B cell (primary cell): Measurements from ENCODE around the gene ERMARD. TPM values are rescaled to one million over a fixed set of nuclear protein-coding genes. Genes with fewer than 3 reads are reported as not detected.

Source experiments
- ATAC-seq: fragments of 200-7000 bp; cut with Tn5 transposase; one replicate; pipeline ENCODE4 v1.10.0; 2021; ENCODE audit warnings: low read depth, mild to moderate bottlenecking, moderate number of reproducible peaks, moderate library complexity
- CTCF ChIA-PET: fragments of 350-600 bp; sonication (Branson Sonifier 250); formaldehyde crosslinking; loops from one replicate; lab custom pipeline; 2021; ENCODE audit warnings: antibody characterized with exemption, inconsistent platforms; lab: Charles Lee
- POLR2A ChIA-PET: fragments of 350-600 bp; sonication (Branson Sonifier 250); formaldehyde crosslinking; loops from one replicate; lab custom pipeline; 2021; ENCODE audit warnings: antibody characterized with exemption; lab: Charles Lee
- DNase-seq: peaks from one replicate; pipeline ENCODE4 v3.0.0; 2013
- H2AFZ ChIP-seq: 2 replicates; pipeline ENCODE4 v1.6.1; 2012; ENCODE audit warnings: mild to moderate bottlenecking, low read depth, low read length; ENCODE audit not compliant: insufficient read depth, poor library complexity, severe bottlenecking
- H3K27ac ChIP-seq, 2 donors: 1 replicate in 1 of 2; 2 replicates in 1 of 2; pipeline ENCODE4 v1.5.1; 2012 to 2013; ENCODE audit warnings: low read length in 2 of 2, mild to moderate bottlenecking in 2 of 2, moderate library complexity in 1 of 2
- H3K27me3 ChIP-seq, 4 experiments: fragments of 200-600 bp in 1 of 4; sonication (generic) in 1 of 4; replicated peaks in 1 of 4; 1 replicate in 2 of 4; 2 replicates in 2 of 4; pipeline versions ENCODE4 v1.6.1 to v1.7.0; 2013 to 2016; ENCODE audit warnings: low read length in 3 of 4, mild to moderate bottlenecking in 2 of 4, mixed read lengths in 1 of 4, moderate library complexity in 1 of 4; ENCODE audit not compliant: insufficient read depth in 4 of 4, control insufficient read depth in 3 of 4; ENCODE audit errors: control extremely low read depth in 1 of 4
- H3K36me3 ChIP-seq, 2 experiments: replicated peaks in 1 of 2; 1 replicate in 1 of 2; 2 replicates in 1 of 2; pipeline versions ENCODE4 v1.6.1 to v1.7.1; 2013; ENCODE audit warnings: low read length in 1 of 2; ENCODE audit not compliant: insufficient read depth in 2 of 2, control insufficient read depth in 1 of 2; ENCODE audit errors: control extremely low read depth in 1 of 2, extremely low read depth in 1 of 2
- H3K4me1 ChIP-seq, 2 donors: fragments of 200-600 bp in 1 of 2; sonication (generic) in 1 of 2; 1 replicate in 1 of 2; 2 replicates in 1 of 2; pipeline versions ENCODE4 v1.5.1 to v1.6.1; 2013 to 2017; ENCODE audit warnings: low read length in 2 of 2; ENCODE audit not compliant: control insufficient read depth in 2 of 2, insufficient read depth in 2 of 2
- H3K4me2 ChIP-seq: replicated peaks from 2 replicates; pipeline ENCODE3; 2012; ENCODE audit warnings: mild to moderate bottlenecking, low read depth, low read length; ENCODE audit not compliant: poor library complexity, severe bottlenecking
- H3K4me3 ChIP-seq, 5 experiments: fragments of 200-600 bp in 1 of 5; sonication (generic) in 1 of 5; 1 replicate in 3 of 5; 2 replicates in 2 of 5; pipeline versions ENCODE4 v1.5.1 to v1.7.0; 2011 to 2016; ENCODE audit warnings: low read length in 4 of 5, mild to moderate bottlenecking in 4 of 5, low read depth in 2 of 5, control low read depth in 1 of 5, moderate library complexity in 1 of 5; ENCODE audit not compliant: insufficient read depth in 1 of 5; ENCODE audit errors: control extremely low read depth in 1 of 5, extremely low read depth in 1 of 5
- H3K79me2 ChIP-seq: fragments of 200-600 bp; sonication (generic); one replicate; pipeline ENCODE4 v1.6.0; 2016; ENCODE audit warnings: low read length; ENCODE audit not compliant: control insufficient read depth, insufficient read depth
- H3K9ac ChIP-seq: fragments of 200-600 bp; sonication (generic); 2 replicates; pipeline ENCODE4 v1.6.1; 2017; ENCODE audit warnings: mild to moderate bottlenecking, low read length, moderate library complexity
- H3K9me3 ChIP-seq, 3 donors: one replicate each; pipeline versions ENCODE4 v1.6.1 to v1.7.1; 2013; ENCODE audit warnings: low read length in 2 of 3; ENCODE audit not compliant: control insufficient read depth in 2 of 3, insufficient read depth in 1 of 3; ENCODE audit errors: control extremely low read depth in 1 of 3
- H4K20me1 ChIP-seq: 2 replicates; pipeline ENCODE4 v1.6.0; 2012; ENCODE audit warnings: mild to moderate bottlenecking, low read length; ENCODE audit not compliant: insufficient read depth, control insufficient read depth, poor library complexity, severe bottlenecking
- H3K27ac Mint-ChIP-seq: one replicate; pipeline ENCODE4 v1.8.0; 2021; ENCODE audit warnings: mixed read lengths
- H3K27me3 Mint-ChIP-seq: one replicate; pipeline ENCODE4 v1.8.0; 2021; ENCODE audit warnings: mixed read lengths
- H3K4me1 Mint-ChIP-seq: one replicate; pipeline ENCODE4 v1.8.0; 2021; ENCODE audit warnings: mixed read lengths
- H3K4me3 Mint-ChIP-seq: one replicate; pipeline ENCODE4 v1.8.0; 2021; ENCODE audit warnings: mixed read lengths
- H3K9me3 Mint-ChIP-seq: one replicate; pipeline ENCODE4 v1.8.0; 2022; ENCODE audit warnings: mixed read lengths; ENCODE audit not compliant: insufficient read depth
- CTCF ChIP-seq: fragments of 200-600 bp; IDR thresholded peaks from one replicate; pipeline ENCODE4 v1.8.0; 2022; ENCODE audit warnings: antibody characterized with exemption, mild to moderate bottlenecking
- EZH2 ChIP-seq: IDR thresholded peaks from 2 replicates; pipeline ENCODE4 v1.6.1; 2012; ENCODE audit warnings: borderline replicate concordance, low read depth, mild to moderate bottlenecking, moderate library complexity, low read length; ENCODE audit not compliant: insufficient read depth, poor library complexity, severe bottlenecking
- WGBS: methylation state at CpG from one replicate; pipeline ENCODE4 v1.1.5; 2013; ENCODE audit warnings: missing lambda C conversion rate; ENCODE audit not compliant: insufficient coverage; 5-methylcytosine and 5-hydroxymethylcytosine counted together
- intact Hi-C: fragments of 100-400 bp; cut with micrococcal nuclease; formaldehyde crosslinking; loops from one replicate; pipeline ENCODE4 v1.10.0; 2022
- polyA plus RNA-seq: library from polyadenylated mRNA; depleted of rRNA; stranded (reverse); fragments of >200 nt; gene quantifications from 2 replicates; pipeline ENCODE4 v1.2.3, GENCODE V29; 2012
- total RNA-seq, 2 donors: library from RNA; stranded (reverse); fragments of 120-200 nt in 1 of 2; gene quantifications; 1 replicate in 1 of 2; 2 replicates in 1 of 2; pipeline versions ENCODE4 v1.2.3 to v1.2.4, GENCODE V29; 2013 to 2022

Gene ERMARD
- total and polyA plus RNA-seq, 2 donors (not counting 1 experiment from before 2014, with no cell fraction given): 42.8 to 65.1 TPM

- no peak overlapping the region for H3K4me2 ChIP-seq
- ChIA-PET POLR2A (no interaction called here), CTCF (interaction anchor here (0.9 kb wide), 1 partner anchor 840 kb away, joined by 5 read pairs; the partner anchor contains the start of gene TBP)
- H3K4me3 ChIP-seq: no peak overlapping the region
- no peak overlapping the region for H3K27ac ChIP-seq
- no peak overlapping the region for H2AFZ ChIP-seq
- no peak overlapping the region for H3K4me3 Mint-ChIP-seq
- H4K20me1 ChIP-seq: no peaks in the 10 kb centered on the region
- WGBS: 100% methylated on average over 2 of the region's 2 CpGs
- no peaks in the 10 kb centered on the region for H3K9me3 ChIP-seq
- H3K27ac Mint-ChIP-seq: no peak overlapping the region
- H3K9ac ChIP-seq: no peak overlapping the region
- peaks cover 0 to 2% of the 10 kb centered on the region in 2 donors for H3K4me1 ChIP-seq
- peaks cover 68% of the 10 kb centered on the region for H3K79me2 ChIP-seq
- H3K27me3 Mint-ChIP-seq: no peaks in the 10 kb centered on the region
- H3K9me3 Mint-ChIP-seq: no peaks in the 10 kb centered on the region
- intact Hi-C loops: no loop called here
- TF ChIP-seq EZH2: no peak
- DNase-seq (no peak), ATAC-seq (no peak)
- H3K4me1 Mint-ChIP-seq: peaks cover 8% of the 10 kb centered on the region
- peaks cover 12 to 52% of the 10 kb centered on the region in 2 experiments for H3K36me3 ChIP-seq
- H3K27me3 ChIP-seq: no peaks in the 10 kb centered on the region
These were observed 37.2 kb upstream of the ERMARD start for GRCh38 chr6:169714178-169714577.

DNA sequence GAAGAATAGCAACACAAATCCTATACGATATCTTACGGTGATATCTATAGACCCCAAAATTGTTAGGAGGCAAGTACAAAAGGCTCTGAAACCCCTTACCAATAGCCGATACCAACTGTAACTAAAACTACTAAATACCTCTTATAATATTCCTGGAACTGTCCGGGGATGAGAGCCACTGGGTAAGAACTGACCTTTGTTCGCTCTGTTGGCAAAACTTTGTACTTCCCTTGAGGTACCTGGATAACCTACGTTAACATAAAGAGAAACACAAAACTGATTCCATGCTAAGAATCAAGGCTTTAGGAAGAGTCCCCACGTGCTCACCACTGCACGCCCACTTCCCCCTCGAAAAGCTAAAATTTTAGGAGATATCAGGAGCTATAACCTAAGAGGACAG is 36.8 kb upstream of the ERMARD start:
- no peaks in the 10 kb centered on the region for H3K9me3 Mint-ChIP-seq
- H3K4me1 ChIP-seq: no peaks in the 10 kb centered on the region
- H3K9me3 ChIP-seq: no peaks in the 10 kb centered on the region
- ATAC-seq: no peak
- WGBS: 100% methylated on average over 6 of the region's 9 CpGs
- H3K4me1 Mint-ChIP-seq: peaks cover 8% of the 10 kb centered on the region
- H3K9ac ChIP-seq: no peak overlapping the region
- no peak overlapping the region for H3K4me2 ChIP-seq
- H3K79me2 ChIP-seq: peaks cover 72% of the 10 kb centered on the region
- H3K4me3 ChIP-seq: no peak overlapping the region
- DNase-seq: no peak
- POLR2A ChIA-PET: no interaction called here
- H3K4me3 Mint-ChIP-seq: no peak overlapping the region
- no peaks in the 10 kb centered on the region for H3K27me3 Mint-ChIP-seq
- intact Hi-C loops: no loop called here
- H4K20me1 ChIP-seq: no peaks in the 10 kb centered on the region
- no peaks in the 10 kb centered on the region for H3K27me3 ChIP-seq
- H3K27ac ChIP-seq: no peak overlapping the region
- peaks cover 12 to 52% of the 10 kb centered on the region in 2 experiments for H3K36me3 ChIP-seq
- no peak overlapping the region for H2AFZ ChIP-seq
- H3K27ac Mint-ChIP-seq: no peak overlapping the region
- TF ChIP-seq EZH2 (no peak), CTCF (no peak)
- CTCF ChIA-PET: interaction anchor here (1.9 kb wide), 1 partner anchor 13 kb away, joined by 8 read pairs; the partner anchor contains the start of genes C6orf120 and WDR27
